HCT116 (cell line): ENCODE results near the gene PCDH15. TPM values are rescaled to one million over a fixed set of nuclear protein-coding genes. Genes with fewer than 3 reads are reported as not detected.

Experiments
- ATAC-seq: fragments of 200-7000 bp; cut with Tn5 transposase; 2 replicates; pipeline ENCODE4 v1.9.1; 2020; ENCODE audit warnings: mild to moderate bottlenecking, moderate library complexity
- BruUV-seq: library from RNA; stranded (reverse); fragments of 400-500 nt; replicated peaks from 2 replicates; lab custom pipeline; 2021; lab: Mats Ljungman, UMichigan
- CTCF ChIA-PET: fragments of 300-600 bp; sonication (Branson Sonifier 250); formaldehyde crosslinking; loops from one replicate; lab custom pipeline; 2021; ENCODE audit warnings: antibody characterized with exemption; lab: Charles Lee
- POLR2A ChIA-PET: fragments of 300-600, 350-600 bp; sonication (Branson Sonifier 250); formaldehyde crosslinking; loops from one replicate; lab custom pipeline; 2021; ENCODE audit warnings: antibody characterized with exemption; lab: Charles Lee
- RAD21 ChIA-PET, 2 experiments: fragments of 300-600 bp; sonication (Branson Sonifier 250); formaldehyde crosslinking; loops; one replicate each; lab custom pipeline; 2023; ENCODE audit warnings: low total read pairs in 2 of 2; ENCODE audit not compliant: uncharacterized antibody in 2 of 2, unreplicated experiment in 2 of 2, low non-redundant PET in 1 of 2; lab: Charles Lee
- DNase-seq: peaks from one replicate; pipeline ENCODE4 v3.0.0-alpha.2; 2010; ENCODE audit warnings: low read depth, low spot score
- H2AFZ ChIP-seq: fragments of 200-600 bp; shearing (Covaris generic), sonication (generic); 2 replicates; pipeline ENCODE4 v1.6.1; 2017; ENCODE audit warnings: low read depth, mixed run types, mixed read lengths, antibody characterized with exemption, low read length; ENCODE audit not compliant: poor library complexity, severe bottlenecking
- H3K27ac ChIP-seq: 2 replicates; pipeline ENCODE4 v1.5.1; 2012; ENCODE audit warnings: low read depth, low read length
- H3K27me3 ChIP-seq: fragments of 200-600 bp; sonication (generic); 2 replicates; pipeline ENCODE4 v1.6.1; 2016; ENCODE audit warnings: mixed run types, low read length, mixed read lengths; ENCODE audit not compliant: insufficient read depth
- H3K36me3 ChIP-seq, 2 experiments: fragments of 200-500 bp in 1 of 2; fragments of 200-600 bp in 1 of 2; sonication (Bioruptor generic) in 1 of 2; sonication (generic) in 1 of 2; 2 replicates each; pipeline versions ENCODE4 v1.5.1 to v1.6.1; 2014 to 2016; ENCODE audit warnings: low read length in 2 of 2, inconsistent platforms in 1 of 2, mixed read lengths in 1 of 2, mixed run types in 1 of 2; ENCODE audit not compliant: insufficient read depth in 2 of 2, control insufficient read depth in 1 of 2
- H3K4me1 ChIP-seq, 2 experiments: fragments of 200-600 bp in 1 of 2; sonication (generic) in 1 of 2; 2 replicates each; pipeline versions ENCODE4 v1.5.1 to v1.6.1; 2012 to 2017; ENCODE audit warnings: low read length in 2 of 2, inconsistent platforms in 1 of 2, mild to moderate bottlenecking in 1 of 2, mixed read lengths in 1 of 2, mixed run types in 1 of 2, moderate library complexity in 1 of 2; ENCODE audit not compliant: insufficient read depth in 2 of 2, control insufficient read depth in 1 of 2
- H3K4me2 ChIP-seq: fragments of 200-600 bp; sonication (generic); 2 replicates; pipeline ENCODE4 v1.6.1; 2017; ENCODE audit warnings: mixed run types, low read length, mixed read lengths
- H3K4me3 ChIP-seq, 2 experiments: fragments of 200-600 bp in 1 of 2; sonication (generic) in 1 of 2; replicated peaks in 1 of 2; 2 replicates each; pipeline ENCODE4 v1.5.1; 2011 to 2016; ENCODE audit warnings: low read length in 2 of 2, control low read depth in 1 of 2, low read depth in 1 of 2, mild to moderate bottlenecking in 1 of 2, mixed read lengths in 1 of 2, mixed run types in 1 of 2
- H3K79me2 ChIP-seq: fragments of 200-600 bp; sonication (generic); 2 replicates; pipeline ENCODE4 v1.6.1; 2017; ENCODE audit warnings: mild to moderate bottlenecking, mixed run types, low read length, moderate library complexity, mixed read lengths; ENCODE audit not compliant: insufficient read depth
- H3K9ac ChIP-seq: fragments of 200-600 bp; sonication (generic); 2 replicates; pipeline ENCODE4 v1.6.1; 2016; ENCODE audit warnings: low read length, mixed read lengths
- H3K9me2 ChIP-seq: fragments of 200-600 bp; sonication (generic), shearing (Covaris generic); 2 replicates; pipeline ENCODE4 v1.6.1; 2017; ENCODE audit warnings: mixed run types, mild to moderate bottlenecking, moderate library complexity; ENCODE audit not compliant: insufficient read depth
- H3K9me3 ChIP-seq, 2 experiments: fragments of 200-500 bp in 1 of 2; fragments of 200-600 bp in 1 of 2; sonication (Bioruptor generic) in 1 of 2; sonication (generic) in 1 of 2; 2 replicates each; pipeline ENCODE4 v1.6.1; 2014 to 2017; ENCODE audit warnings: low read length in 2 of 2, mixed read lengths in 2 of 2, inconsistent platforms in 1 of 2, low read depth in 1 of 2, mild to moderate bottlenecking in 1 of 2, mixed run types in 1 of 2, moderate library complexity in 1 of 2; ENCODE audit not compliant: control insufficient read depth in 1 of 2, insufficient read depth in 1 of 2
- H4K20me1 ChIP-seq: fragments of 200-600 bp; sonication (generic), shearing (Covaris generic); 2 replicates; pipeline ENCODE4 v1.6.1; 2017; ENCODE audit warnings: mixed run types, mild to moderate bottlenecking, moderate library complexity; ENCODE audit not compliant: insufficient read depth
- CBX3 ChIP-seq: IDR thresholded peaks from 2 replicates; pipeline ENCODE4 v1.6.1; 2012; ENCODE audit warnings: low read depth
- CTCF ChIP-seq, 3 experiments: fragments of 200-600 bp in 1 of 3; sonication (generic) in 1 of 3; IDR thresholded peaks in 2 of 3; conservative IDR thresholded peaks in 1 of 3; 2 replicates each; pipeline ENCODE4 v1.5.1; 2012 to 2017; ENCODE audit warnings: low read depth in 2 of 3, low read length in 2 of 3, antibody characterized with exemption in 1 of 3, borderline replicate concordance in 1 of 3, control low read depth in 1 of 3, mild to moderate bottlenecking in 1 of 3, mixed read lengths in 1 of 3, mixed run types in 1 of 3, moderate library complexity in 1 of 3; ENCODE audit not compliant: insufficient read depth in 1 of 3
- EZH2phosphoT487 ChIP-seq: fragments of 200-600 bp; IDR thresholded peaks from 2 replicates; pipeline ENCODE4 v1.6.1; 2018; ENCODE audit warnings: antibody characterized with exemption, borderline replicate concordance
- FOSL1 ChIP-seq: IDR thresholded peaks from 2 replicates; pipeline ENCODE4 v1.6.1; 2012; ENCODE audit warnings: low read depth
- JUND ChIP-seq: IDR thresholded peaks from 2 replicates; pipeline ENCODE4 v1.6.1; 2012
- MAX ChIP-seq: IDR thresholded peaks from 2 replicates; pipeline ENCODE4 v1.6.1; 2012
- POLR2A ChIP-seq: IDR thresholded peaks from 2 replicates; pipeline ENCODE4 v1.7.0; 2011; ENCODE audit warnings: borderline replicate concordance; ENCODE audit not compliant: insufficient read depth, insufficient read length; ENCODE audit errors: extremely low read depth
- POLR2AphosphoS5 ChIP-seq: IDR thresholded peaks from 2 replicates; pipeline ENCODE4 v1.6.1; 2011; ENCODE audit warnings: mild to moderate bottlenecking, low read depth, low read length, moderate library complexity
- RAD21 ChIP-seq: IDR thresholded peaks from 2 replicates; pipeline ENCODE4 v1.6.1; 2012; ENCODE audit warnings: low read depth, mild to moderate bottlenecking
- REST ChIP-seq: IDR thresholded peaks from 2 replicates; pipeline ENCODE4 v1.6.1; 2012; ENCODE audit warnings: low read depth
- SIN3A ChIP-seq: IDR thresholded peaks from 2 replicates; pipeline ENCODE4 v1.6.1; 2012; ENCODE audit warnings: low read depth
- SP1 ChIP-seq: IDR thresholded peaks from 2 replicates; pipeline ENCODE4 v1.6.1; 2012; ENCODE audit warnings: low read depth
- SRF ChIP-seq: IDR thresholded peaks from 2 replicates; pipeline ENCODE4 v1.6.1; 2012; ENCODE audit warnings: low read depth
- TCF7L2 ChIP-seq: IDR thresholded peaks from 2 replicates; pipeline ENCODE4 v1.7.0; 2011; ENCODE audit warnings: borderline replicate concordance, inconsistent platforms; ENCODE audit not compliant: insufficient read depth, insufficient read length; ENCODE audit errors: extremely low read depth
- YY1 ChIP-seq: IDR thresholded peaks from 2 replicates; pipeline ENCODE4 v1.6.1; 2011; ENCODE audit warnings: low read length, low read depth, moderate library complexity, mild to moderate bottlenecking; ENCODE audit not compliant: insufficient replicate concordance; ENCODE audit errors: extremely low read depth
- ZFX ChIP-seq: fragments of 450-650 bp; IDR thresholded peaks from 2 replicates; pipeline ENCODE4 v1.6.1; 2017
- ZNF274 ChIP-seq: fragments of 200-500 bp; sonication (Bioruptor generic); IDR thresholded peaks from 2 replicates; pipeline ENCODE4 v1.6.1; 2014; ENCODE audit warnings: mild to moderate bottlenecking, low read depth, low read length, inconsistent platforms
- intact Hi-C: fragments of 100-400 bp; cut with micrococcal nuclease; formaldehyde crosslinking; loops from 2 replicates; pipeline ENCODE4 v1.10.0; 2022
- total RNA-seq: library from RNA; stranded (reverse); gene quantifications from one replicate; pipeline ENCODE4 v1.2.1, GENCODE V29; 2021; ENCODE audit not compliant: unreplicated experiment

Gene PCDH15
- total RNA-seq, 1 experiment from 2014 or later = not detected

GRCh38 chr10:53978301-53978700, 822.7 kb downstream of the PCDH15 start:
- ATAC-seq (no peak), DNase-seq (no peak)
- no TSS peak for BruUV-seq
- H3K27me3 ChIP-seq = no peaks in the 10 kb centered on the region
- no peak overlapping the region for H3K4me2 ChIP-seq
- no peak overlapping the region for H3K27ac ChIP-seq
- TF ChIP-seq POLR2AphosphoS5 (no peak), YY1 (no peak), FOSL1 (no peak), JUND (no peak), MAX (no peak), POLR2A (no peak), CBX3 (no peak), ZFX (no peak), SP1 (no peak)
- RAD21 ChIA-PET = no interaction called here
- H4K20me1 ChIP-seq = no peaks in the 10 kb centered on the region
- no peaks in the 10 kb centered on the region for H3K36me3 ChIP-seq
- CTCF ChIA-PET = no interaction called here
- H3K9me3 ChIP-seq = peaks cover 0 to 14% of the 10 kb centered on the region in 2 experiments; a peak in 2 of 4 replicates
- no peaks in the 10 kb centered on the region for H3K9me2 ChIP-seq
- H3K9ac ChIP-seq = no peak overlapping the region
- intact Hi-C loops = no loop called here
- no peaks in the 10 kb centered on the region for H3K4me1 ChIP-seq
- no peak overlapping the region for H2AFZ ChIP-seq
- H3K4me3 ChIP-seq = no peak overlapping the region
- H3K79me2 ChIP-seq = no peaks in the 10 kb centered on the region
- POLR2A ChIA-PET = no interaction called here

GRCh38 chr10:53977267-53977666, 823.8 kb downstream of the PCDH15 start:
- Histone ChIP-seq H3K4me2 (no peak overlapping the region), H3K4me1 (no peaks in the 10 kb centered on the region), H3K36me3 (no peaks in the 10 kb centered on the region), H3K27me3 (no peaks in the 10 kb centered on the region), H3K27ac (no peak overlapping the region), H3K9ac (no peak overlapping the region), H3K9me2 (no peaks in the 10 kb centered on the region), H4K20me1 (no peaks in the 10 kb centered on the region), H3K9me3 (peaks cover 0 to 14% of the 10 kb centered on the region in 2 experiments; a peak in 2 of 4 replicates), H2AFZ (no peak overlapping the region), H3K4me3 (no peak overlapping the region), H3K79me2 (no peaks in the 10 kb centered on the region)
- BruUV-seq = no TSS peak
- POLR2A ChIA-PET = no interaction called here
- intact Hi-C loops = no loop called here
- CTCF ChIA-PET = no interaction called here
- ATAC-seq (no peak), DNase-seq (no peak)
- RAD21 ChIA-PET = no interaction called here
- TF ChIP-seq CBX3 (no peak), REST (no peak), EZH2phosphoT487 (no peak), ZFX (no peak), ZNF274 (no peak), POLR2A (no peak), TCF7L2 (no peak), SP1 (no peak), JUND (no peak), CTCF (IDR thresholded peaks at IDR 0.05 in 2 of 3, conservative IDR thresholded peaks at IDR 0.05 in 1 of 3; ENCODE audit: borderline replicate concordance in 1 of 3, insufficient read depth in 1 of 3, low read depth in 2 of 3, low read length in 2 of 3) (no peak), RAD21 (no peak), SRF (no peak), SIN3A (no peak)
